ENCODE measurements around the gene CHCHD10. TPM values are rescaled to one million over a fixed set of nuclear protein-coding genes. Genes with fewer than 3 reads are reported as not detected.
A peak's percentile ranks its signal among the peaks of the same experiment; 100 is the strongest.

CHCHD10 gene
- total and polyA plus RNA-seq, 2 of the 13 experiments (the other 11 are each of a cell fraction or from before 2014, with no cell fraction given) = 37.0 to 62.8 TPM

DNA sequence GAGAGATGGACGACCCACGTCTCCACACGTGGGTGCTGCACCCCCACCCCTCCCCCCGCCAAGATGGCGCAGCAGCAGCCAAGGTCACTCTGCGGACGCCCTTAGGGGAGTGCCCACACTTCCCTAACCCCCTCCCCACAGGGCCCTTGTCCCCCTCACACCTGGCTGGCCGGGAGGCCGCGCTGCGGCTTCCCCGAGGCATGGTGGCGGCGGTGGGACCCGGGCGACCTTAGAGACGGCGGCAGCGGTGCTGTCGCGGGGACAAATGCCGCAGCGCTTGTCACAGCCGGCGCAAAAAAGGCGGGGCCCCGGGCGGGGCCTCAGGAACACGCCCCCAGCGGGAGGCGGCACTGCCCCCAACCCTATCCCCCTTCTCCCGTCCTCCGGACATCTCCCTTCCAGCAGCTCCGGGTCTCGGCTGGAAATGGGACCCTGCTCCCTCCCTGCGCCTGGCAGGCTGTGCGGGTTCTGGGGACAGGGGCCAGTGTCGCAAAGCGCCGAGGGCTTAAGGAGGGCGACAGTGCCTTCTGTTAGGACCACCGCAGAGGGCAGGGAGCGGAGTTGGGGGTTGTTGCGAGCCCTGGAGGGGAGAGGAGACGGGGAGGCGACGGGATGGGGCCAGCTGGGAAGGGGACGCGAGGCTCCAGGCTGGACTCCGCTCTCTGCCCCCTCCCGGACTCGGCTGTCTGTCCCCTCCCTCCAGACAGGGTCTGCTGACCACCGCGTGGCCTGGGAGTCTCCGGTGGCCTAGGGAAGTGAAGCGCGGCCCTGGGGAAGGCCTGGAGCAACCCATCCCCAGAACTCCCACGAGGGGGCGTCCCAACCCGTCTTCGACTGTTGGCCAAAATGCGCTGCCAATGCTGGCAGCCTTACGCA, at the start of gene CHCHD10 (continued):
- peak; percentile 24; the same call in 1 of the 2 replicates for TF ChIP-seq NR2F2 (IDR thresholded peaks at IDR 0.05; ENCODE audit: borderline replicate concordance, low read depth)
- no peak for TF ChIP-seq FOSL1 (CRISPR knock-in tag; IDR thresholded peaks at IDR 0.05; ENCODE audit: borderline replicate concordance)

DNA sequence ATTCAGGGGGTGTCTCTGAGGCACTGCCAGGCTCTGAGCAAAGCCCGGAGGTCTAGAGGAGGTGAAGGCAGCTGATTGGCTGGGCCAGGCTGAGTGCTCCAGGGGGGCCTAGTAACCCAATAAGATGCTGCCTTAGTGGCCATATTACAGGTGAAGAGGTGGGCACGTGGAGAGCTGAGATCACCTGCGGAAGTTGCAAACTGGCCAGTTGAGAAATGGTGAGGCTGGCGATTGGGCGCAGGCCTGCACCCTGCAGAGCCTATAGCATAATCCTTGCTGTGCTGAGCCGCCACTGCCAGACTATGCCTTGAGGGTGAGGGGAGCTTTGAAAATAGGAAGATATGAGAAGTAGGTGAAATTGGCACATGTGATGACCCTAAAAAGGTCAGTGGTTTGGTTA, 49.4 kb upstream of the CHCHD10 start:
- WGBS (ENCODE audit: low lambda C conversion rate) = 97% methylated on average over 6 of the region's 6 CpGs
- Histone ChIP-seq H3K4me1 (ENCODE audit: insufficient read depth, low read length) (no peaks in the 10 kb centered on the region), H3K4me2 (ENCODE audit: low read depth, low read length) (no peak overlapping the region), H3K36me3 (replicated peaks in 1 of 2; ENCODE audit: control insufficient read depth in 1 of 2, insufficient read depth in 2 of 2, low read length in 2 of 2) (peaks cover 26 to 43% of the 10 kb centered on the region in 2 experiments), H3K79me2 (ENCODE audit: insufficient read depth, low read length) (no peaks in the 10 kb centered on the region), H3K27ac (ENCODE audit: extremely low read length, insufficient read depth, low read length) (no peak overlapping the region), H2AFZ (ENCODE audit: low read length) (no peak overlapping the region), H3K4me3 (replicated peaks in 1 of 3; ENCODE audit: insufficient read depth in 1 of 3, low read depth in 2 of 3, low read length in 3 of 3) (no peak overlapping the region), H4K20me1 (ENCODE audit: insufficient read depth, low read length) (no peaks in the 10 kb centered on the region), H3K9me3 (ENCODE audit: low read length) (no peaks in the 10 kb centered on the region), H3K27me3 (ENCODE audit: control insufficient read depth in 1 of 2, insufficient read depth in 2 of 2, low read length in 2 of 2) (no peaks in the 10 kb centered on the region), H3K9ac (ENCODE audit: insufficient read depth, low read depth, low read length) (no peak overlapping the region)
- ChIA-PET CTCF (ENCODE audit: low intra/inter-chr PET ratio, low total read pairs) (no interaction called here), POLR2A (no interaction called here)
- BruUV-seq (replicated peaks) = TSS peak; percentile 16
- in situ Hi-C loops (cut with HindIII; ENCODE audit: extremely low pct_ligation_motif_present, low pct_unique_long_range_greater_than_20kb) (no loop called here), intact Hi-C loops (cut with micrococcal nuclease; ENCODE audit: unreplicated experiment) (no loop called here)
- FAIRE-seq (no peak), ATAC-seq (no peak; the same call in 2 of the 3 replicates), DNase-seq (ENCODE audit: low spot score) (no peak)
- TF ChIP-seq ELF4 (CRISPR knock-in tag; IDR thresholded peaks at IDR 0.05; ENCODE audit: borderline replicate concordance) = no peak
- TF ChIP-seq RARG (CRISPR knock-in tag; IDR thresholded peaks at IDR 0.05; ENCODE audit: low read depth) = no peak
- no peak for TF ChIP-seq ZNF326 (CRISPR knock-in tag; IDR thresholded peaks at IDR 0.05; ENCODE audit: borderline replicate concordance)
- TF ChIP-seq ZNF567 (CRISPR knock-in tag; IDR thresholded peaks at IDR 0.05; ENCODE audit: borderline replicate concordance) = no peak
- TF ChIP-seq, protein P1, sequence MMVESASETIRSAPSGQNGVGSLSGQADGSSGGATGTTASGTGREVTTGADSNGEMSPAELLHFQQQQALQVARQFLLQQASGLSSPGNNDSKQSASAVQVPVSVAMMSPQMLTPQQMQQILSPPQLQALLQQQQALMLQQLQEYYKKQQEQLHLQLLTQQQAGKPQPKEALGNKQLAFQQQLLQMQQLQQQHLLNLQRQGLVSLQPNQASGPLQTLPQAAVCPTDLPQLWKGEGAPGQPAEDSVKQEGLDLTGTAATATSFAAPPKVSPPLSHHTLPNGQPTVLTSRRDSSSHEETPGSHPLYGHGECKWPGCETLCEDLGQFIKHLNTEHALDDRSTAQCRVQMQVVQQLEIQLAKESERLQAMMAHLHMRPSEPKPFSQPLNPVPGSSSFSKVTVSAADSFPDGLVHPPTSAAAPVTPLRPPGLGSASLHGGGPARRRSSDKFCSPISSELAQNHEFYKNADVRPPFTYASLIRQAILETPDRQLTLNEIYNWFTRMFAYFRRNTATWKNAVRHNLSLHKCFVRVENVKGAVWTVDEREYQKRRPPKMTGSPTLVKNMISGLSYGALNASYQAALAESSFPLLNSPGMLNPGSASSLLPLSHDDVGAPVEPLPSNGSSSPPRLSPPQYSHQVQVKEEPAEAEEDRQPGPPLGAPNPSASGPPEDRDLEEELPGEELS (CRISPR knock-in tag; IDR thresholded peaks at IDR 0.05) = no peak
- TF ChIP-seq ZNF343 (CRISPR knock-in tag; IDR thresholded peaks at IDR 0.05) = no peak
- TF ChIP-seq, protein P2, sequence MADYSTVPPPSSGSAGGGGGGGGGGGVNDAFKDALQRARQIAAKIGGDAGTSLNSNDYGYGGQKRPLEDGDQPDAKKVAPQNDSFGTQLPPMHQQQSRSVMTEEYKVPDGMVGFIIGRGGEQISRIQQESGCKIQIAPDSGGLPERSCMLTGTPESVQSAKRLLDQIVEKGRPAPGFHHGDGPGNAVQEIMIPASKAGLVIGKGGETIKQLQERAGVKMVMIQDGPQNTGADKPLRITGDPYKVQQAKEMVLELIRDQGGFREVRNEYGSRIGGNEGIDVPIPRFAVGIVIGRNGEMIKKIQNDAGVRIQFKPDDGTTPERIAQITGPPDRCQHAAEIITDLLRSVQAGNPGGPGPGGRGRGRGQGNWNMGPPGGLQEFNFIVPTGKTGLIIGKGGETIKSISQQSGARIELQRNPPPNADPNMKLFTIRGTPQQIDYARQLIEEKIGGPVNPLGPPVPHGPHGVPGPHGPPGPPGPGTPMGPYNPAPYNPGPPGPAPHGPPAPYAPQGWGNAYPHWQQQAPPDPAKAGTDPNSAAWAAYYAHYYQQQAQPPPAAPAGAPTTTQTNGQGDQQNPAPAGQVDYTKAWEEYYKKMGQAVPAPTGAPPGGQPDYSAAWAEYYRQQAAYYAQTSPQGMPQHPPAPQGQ (CRISPR knock-in tag; IDR thresholded peaks at IDR 0.05; ENCODE audit: borderline replicate concordance) = no peak
- no peak for TF ChIP-seq ZNF496 (CRISPR knock-in tag; IDR thresholded peaks at IDR 0.05; ENCODE audit: insufficient replicate concordance)
- TF ChIP-seq ZNF782 (CRISPR knock-in tag; IDR thresholded peaks at IDR 0.05; ENCODE audit: borderline replicate concordance) = no peak
- no peak for TF ChIP-seq EED (CRISPR knock-in tag; IDR thresholded peaks at IDR 0.05)
- no peak for TF ChIP-seq ZNF30 (CRISPR knock-in tag; IDR thresholded peaks at IDR 0.05)
- TF ChIP-seq ZNF678 (CRISPR knock-in tag; IDR thresholded peaks at IDR 0.05) = no peak
- no peak for TF ChIP-seq KDM1A (CRISPR knock-in tag; IDR thresholded peaks at IDR 0.05)
- no peak for TF ChIP-seq ZNF713 (CRISPR knock-in tag; IDR thresholded peaks at IDR 0.05)
- TF ChIP-seq KLF16 (CRISPR knock-in tag; IDR thresholded peaks at IDR 0.05) = no peak
- TF ChIP-seq, protein P3, sequence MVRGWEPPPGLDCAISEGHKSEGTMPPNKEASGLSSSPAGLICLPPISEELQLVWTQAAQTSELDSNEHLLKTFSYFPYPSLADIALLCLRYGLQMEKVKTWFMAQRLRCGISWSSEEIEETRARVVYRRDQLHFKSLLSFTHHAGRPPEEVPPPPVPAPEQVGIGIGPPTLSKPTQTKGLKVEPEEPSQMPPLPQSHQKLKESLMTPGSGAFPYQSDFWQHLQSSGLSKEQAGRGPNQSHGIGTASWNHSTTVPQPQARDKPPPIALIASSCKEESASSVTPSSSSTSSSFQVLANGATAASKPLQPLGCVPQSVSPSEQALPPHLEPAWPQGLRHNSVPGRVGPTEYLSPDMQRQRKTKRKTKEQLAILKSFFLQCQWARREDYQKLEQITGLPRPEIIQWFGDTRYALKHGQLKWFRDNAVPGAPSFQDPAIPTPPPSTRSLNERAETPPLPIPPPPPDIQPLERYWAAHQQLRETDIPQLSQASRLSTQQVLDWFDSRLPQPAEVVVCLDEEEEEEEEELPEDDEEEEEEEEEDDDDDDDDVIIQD (CRISPR knock-in tag; IDR thresholded peaks at IDR 0.05; ENCODE audit: low read depth) = no peak
